Coronary artery (tissue), 2 donors: Measurements from ENCODE around the gene ADD3.

ENCODE experiments used
- DNase-seq: peaks from one replicate; pipeline ENCODE4 v3.0.0-alpha.2; 2017; ENCODE audit warnings: low spot score
- H3K27ac ChIP-seq, 2 donors: fragments of 200-600 bp; sonication (generic); one replicate each; pipeline ENCODE4 v1.5.1; 2016 to 2019
- H3K4me3 ChIP-seq: fragments of 200-600 bp; sonication (generic); 2 replicates; pipeline ENCODE4 v1.5.1; 2016; ENCODE audit warnings: mild to moderate bottlenecking, moderate library complexity
- TF ChIP-seq, protein P1 (sequence below): fragments of 200-600 bp; sonication (generic); IDR thresholded peaks from one replicate; pipeline ENCODE4 v1.5.1; 2019; ENCODE audit warnings: antibody characterized with exemption

Gene ADD3

DNA sequence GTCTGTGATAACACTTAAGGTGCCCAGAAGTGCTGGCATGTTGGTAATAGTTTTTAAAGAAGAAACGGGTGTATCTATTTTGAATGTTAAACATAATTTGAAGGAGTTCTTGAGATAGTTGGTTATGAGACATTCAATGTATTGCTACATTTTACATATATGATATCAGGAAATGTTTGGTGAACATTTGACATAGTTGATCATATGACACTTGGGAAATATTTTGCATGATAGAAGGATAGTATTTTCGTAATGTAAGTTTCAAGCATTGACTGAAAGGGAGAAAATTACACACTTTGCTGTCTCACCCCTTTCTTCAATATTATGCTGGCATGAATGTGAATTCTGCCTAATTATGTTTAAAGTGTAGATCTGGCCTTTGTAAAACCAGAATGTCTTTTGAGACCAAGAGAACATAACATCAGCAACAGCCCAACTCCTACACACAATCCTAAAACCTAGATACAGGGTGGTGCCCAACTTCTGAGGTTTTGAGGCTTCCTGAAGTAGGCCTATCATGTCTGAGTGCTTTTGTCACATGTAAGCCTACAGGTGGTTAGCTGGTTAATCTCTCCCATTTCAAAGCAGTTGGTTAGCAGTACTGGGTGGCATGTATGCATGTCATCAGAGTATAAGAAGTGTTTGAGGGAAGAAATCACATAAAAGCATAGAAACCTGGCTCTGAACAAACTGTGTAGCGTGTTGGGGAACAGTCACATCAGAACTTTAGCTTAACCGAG lies 2.1 kb downstream of the ADD3 start:
- TF ChIP-seq, protein P1, sequence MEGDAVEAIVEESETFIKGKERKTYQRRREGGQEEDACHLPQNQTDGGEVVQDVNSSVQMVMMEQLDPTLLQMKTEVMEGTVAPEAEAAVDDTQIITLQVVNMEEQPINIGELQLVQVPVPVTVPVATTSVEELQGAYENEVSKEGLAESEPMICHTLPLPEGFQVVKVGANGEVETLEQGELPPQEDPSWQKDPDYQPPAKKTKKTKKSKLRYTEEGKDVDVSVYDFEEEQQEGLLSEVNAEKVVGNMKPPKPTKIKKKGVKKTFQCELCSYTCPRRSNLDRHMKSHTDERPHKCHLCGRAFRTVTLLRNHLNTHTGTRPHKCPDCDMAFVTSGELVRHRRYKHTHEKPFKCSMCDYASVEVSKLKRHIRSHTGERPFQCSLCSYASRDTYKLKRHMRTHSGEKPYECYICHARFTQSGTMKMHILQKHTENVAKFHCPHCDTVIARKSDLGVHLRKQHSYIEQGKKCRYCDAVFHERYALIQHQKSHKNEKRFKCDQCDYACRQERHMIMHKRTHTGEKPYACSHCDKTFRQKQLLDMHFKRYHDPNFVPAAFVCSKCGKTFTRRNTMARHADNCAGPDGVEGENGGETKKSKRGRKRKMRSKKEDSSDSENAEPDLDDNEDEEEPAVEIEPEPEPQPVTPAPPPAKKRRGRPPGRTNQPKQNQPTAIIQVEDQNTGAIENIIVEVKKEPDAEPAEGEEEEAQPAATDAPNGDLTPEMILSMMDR, result no peak
- peak overlapping the region; percentile 93 for H3K4me3 ChIP-seq
- DNase-seq, result no peak
- peak overlapping the region; percentile 21 to 46 for H3K27ac ChIP-seq

DNA sequence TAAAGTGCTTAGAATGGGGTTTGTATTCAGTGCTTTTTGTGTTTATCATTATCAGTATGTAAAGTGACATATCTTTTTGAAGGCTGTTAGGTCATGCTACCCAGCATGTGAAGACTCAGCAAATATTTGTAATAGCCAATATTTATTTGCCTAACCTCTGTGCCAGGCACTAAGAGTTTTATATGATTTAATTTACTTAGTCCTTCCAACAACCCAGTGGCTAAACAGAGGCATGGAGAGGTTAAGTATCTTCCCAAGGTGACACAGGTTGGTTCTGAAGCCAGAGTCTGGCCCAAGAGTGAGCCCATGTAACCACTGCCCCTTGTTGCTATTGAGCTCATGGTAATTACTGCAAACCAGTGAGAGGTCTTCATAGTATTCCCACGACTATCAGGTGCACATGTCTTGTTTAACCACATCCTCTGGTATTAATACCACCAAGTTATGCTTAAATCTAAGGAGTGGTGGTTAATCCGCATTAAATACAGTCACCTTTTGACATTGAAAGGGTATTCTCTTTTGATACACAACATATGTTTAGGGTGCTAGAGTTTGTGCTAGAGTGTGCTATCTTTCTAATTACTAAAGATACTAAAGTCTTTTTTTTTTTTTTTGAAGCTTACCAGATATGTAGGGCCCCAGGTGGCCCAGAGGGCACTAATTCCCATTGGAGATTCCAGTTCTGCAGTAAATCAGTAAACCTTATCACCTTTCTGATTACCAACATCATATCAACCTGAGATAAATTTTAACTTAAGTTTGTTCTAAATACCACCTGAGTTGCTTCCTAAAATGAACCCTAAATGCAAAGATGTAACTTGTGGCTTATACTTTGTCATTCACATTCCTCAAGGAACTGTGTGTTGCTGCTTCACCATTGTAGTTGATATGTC lies 2.9 kb downstream of the ADD3 start:
- H3K4me3 ChIP-seq, result peak overlapping the region; percentile 93
- H3K27ac ChIP-seq, result peak overlapping the region; percentile 21 to 46
- TF ChIP-seq, protein P1, result no peak
- DNase-seq, result no peak

DNA sequence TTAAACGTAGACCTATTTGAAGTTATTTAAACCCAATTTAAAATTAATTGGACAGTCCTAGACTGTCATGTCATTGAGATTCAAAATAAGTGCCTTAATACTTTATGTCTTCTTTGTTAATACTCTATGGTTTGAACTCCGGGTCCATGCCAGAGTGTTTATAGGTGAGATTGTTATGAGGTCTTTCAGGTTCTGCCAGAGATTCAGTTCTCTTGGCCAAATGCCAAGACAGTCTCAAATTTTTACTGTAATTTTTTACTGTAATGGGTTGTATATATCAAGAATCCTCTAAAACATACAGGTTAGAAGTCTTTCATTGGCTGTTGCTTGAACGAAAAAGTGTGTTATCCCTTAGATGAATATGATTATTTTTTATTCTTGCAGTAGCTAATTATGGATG lies 3.9 kb downstream of the ADD3 start:
- Histone ChIP-seq H3K4me3 (no peak overlapping the region), H3K27ac (no peak overlapping the region)
- TF ChIP-seq, protein P1, result no peak
- no peak for DNase-seq

DNA sequence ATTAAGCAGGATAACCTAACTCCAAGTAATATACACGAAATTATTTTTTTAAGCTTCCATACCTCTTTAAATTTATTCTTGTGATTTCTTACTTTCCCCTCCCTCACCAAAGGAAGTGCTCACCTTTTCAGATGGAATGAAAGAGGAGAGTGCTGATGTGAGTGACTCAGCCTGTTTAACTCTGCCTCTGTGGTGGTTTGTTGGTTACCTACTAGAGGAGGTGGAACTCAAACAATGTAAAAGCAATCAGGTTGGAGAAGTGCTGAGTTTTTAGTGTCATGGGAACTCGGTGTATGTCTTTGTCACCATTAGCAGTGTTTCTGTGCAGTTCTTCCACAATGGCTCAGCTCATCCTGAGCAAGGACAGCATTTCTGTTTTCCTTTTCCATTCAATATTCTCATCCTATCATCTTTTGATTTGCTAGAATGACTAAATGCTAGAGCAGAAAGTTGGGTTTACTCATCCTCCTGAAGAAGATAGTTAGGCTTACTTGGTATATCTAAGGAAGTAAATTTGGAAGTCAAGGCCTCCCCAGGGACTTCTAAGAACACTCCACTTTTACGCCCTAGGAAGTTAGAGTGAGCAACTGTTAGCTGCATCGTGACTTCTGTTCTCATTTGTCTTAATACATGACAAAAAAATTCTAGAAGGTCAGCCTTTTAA lies 6.0 kb downstream of the ADD3 start:
- DNase-seq, result no peak
- TF ChIP-seq, protein P1, result no peak
- peak overlapping the region in 1 of 2 donors; percentile 10 for H3K27ac ChIP-seq
- no peak overlapping the region for H3K4me3 ChIP-seq

DNA sequence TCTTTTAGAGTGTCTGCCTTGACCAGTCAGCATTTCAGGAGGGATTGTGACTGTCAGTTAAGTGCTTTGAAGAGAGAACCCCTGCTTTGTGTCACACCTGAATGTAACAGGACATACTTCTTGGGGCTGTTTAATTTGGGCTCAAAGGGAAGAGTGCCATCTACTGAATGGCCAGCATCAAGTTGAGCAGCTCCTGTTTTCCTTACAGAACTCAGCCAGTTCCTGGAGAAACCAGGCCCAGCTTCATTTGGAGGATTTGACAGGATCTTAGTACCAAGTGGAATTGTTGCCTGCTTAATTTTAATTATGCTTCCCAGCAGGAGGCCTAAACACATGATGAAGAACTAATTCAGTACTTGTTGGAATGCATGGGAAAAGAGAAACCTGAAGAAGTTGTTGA lies 8.3 kb downstream of the ADD3 start:
- TF ChIP-seq, protein P1, result no peak
- DNase-seq, result no peak
- Histone ChIP-seq H3K27ac (no peak overlapping the region), H3K4me3 (no peak overlapping the region)

DNA sequence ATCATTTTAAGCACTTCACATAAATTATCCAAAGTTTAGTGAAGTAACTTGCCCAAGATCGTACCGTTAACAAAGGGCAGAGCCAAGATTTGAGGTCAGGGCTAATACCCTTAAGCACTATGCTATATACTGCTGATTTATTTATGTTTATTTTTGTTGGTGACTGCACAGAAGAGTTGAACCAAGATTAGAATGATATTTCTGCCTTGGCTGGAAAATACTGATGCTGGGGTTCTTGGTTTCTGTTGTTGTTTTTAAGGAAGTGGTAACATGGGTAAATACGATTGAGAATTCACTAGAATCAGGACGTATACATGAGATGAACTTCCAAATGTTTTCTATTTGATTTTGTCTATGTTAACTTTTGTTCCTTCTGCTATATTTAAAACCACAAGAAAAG lies 9.3 kb downstream of the ADD3 start:
- Histone ChIP-seq H3K4me3 (no peak overlapping the region), H3K27ac (no peak overlapping the region)
- TF ChIP-seq, protein P1, result no peak

More for the DNA sequence above, 9.3 kb downstream of the ADD3 start:
- DNase-seq, result no peak
